T47D (cell line): Measurements from ENCODE around the gene S100A14.

ENCODE experiments used
- DNase-seq, 2 experiments: peaks; one replicate each; pipeline versions ENCODE4 v3.0.0 to v3.0.0-alpha.2; 2011 to 2012; ENCODE audit warnings: low read depth in 1 of 2, low spot score in 1 of 2
- JUND ChIP-seq: IDR thresholded peaks from 2 replicates; pipeline ENCODE4 v1.6.1; 2012; ENCODE audit warnings: low read depth
- in situ Hi-C: cut with HindIII; loops from 2 replicates; pipeline ENCODE4 v1.10.0; 2016; ENCODE audit warnings: low sequenced_read_pairs, low pct_unique_long_range_greater_than_20kb

The S100A14 gene

DNA sequence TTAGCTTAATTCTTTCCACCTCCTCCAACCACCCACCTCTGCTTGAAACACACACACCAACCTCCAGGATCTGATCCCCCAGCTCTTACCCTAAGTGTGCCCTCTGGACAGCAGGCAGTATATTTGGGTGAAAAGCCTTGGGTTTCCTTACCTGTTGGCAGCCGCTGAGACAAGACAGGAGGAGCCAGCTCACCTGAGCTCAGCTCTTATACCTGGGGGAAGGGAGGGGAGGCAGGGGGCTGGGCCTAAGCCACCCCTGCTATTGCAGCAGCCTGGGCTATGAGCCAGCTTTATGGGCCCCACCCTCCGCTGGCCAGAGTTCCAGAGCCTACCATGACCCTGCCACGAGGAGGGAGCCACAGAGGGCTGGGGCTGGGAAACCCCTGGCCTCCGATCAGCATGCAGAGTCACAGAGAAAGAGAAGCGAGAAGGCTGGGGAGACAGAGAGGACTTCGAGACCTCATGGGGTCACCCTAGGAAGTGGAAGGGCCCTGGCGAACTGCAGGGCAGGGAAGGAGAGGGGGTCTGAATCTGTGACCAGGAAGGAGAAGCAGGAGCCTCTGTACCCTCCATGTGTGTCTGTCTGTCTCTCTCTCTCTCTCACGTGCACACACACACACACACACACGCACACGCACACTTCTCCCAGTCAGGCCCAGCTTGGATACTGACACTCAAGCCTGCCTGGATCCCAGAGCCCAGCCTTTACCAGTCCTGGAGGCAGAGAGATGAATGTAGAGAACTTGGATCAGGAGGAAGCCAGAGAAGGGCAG, at the start of gene S100A14:
S100A14 (minus strand) TSS at position 182 of the 773 bp plus-strand sequence. CDS start 467 bp downstream, outside the sequence.
- in situ Hi-C loops = no loop called here
- TF ChIP-seq JUND = no peak
- DNase-seq = no peak

DNA sequence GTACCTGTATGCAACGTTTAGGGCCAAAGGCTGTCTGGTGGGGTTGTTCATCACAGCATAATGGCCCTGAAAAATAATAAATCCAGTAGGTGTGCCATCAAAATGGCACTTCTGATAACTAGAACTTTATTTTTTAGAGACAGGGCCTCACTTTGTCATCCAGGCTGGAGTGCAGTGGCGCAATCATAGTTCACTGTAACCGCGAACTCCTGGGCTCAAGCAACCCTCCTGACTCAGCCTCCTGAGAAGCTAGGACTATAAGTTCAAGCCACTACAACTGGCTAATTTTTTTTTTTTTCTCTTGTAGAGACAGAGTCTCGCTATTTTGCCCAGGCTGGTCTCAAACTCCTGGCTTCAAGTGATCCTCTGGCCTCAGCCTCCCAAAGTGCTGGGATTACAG, 47.1 kb upstream of the S100A14 start:
- no peak for DNase-seq
- no peak for TF ChIP-seq JUND
- in situ Hi-C loops = no loop called here

DNA sequence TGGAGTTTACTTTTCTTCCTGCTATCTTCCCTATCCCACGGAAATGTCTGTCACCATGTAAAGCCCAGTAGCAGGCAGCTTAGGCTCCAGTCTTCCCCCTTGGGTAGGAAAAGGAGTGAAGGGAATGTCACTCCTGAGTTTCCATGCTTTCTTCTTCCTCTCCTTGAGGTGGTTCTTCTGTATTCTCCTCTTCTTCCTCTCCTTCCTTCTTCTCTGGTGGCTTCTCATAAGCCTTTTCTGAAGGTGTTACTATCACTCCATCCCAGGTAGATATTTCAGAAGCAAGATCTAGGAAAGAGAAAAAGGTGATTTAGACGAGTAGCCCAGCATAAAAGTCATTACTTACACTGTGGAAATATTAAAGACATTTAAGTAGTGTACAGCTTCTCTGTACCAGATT, 46.1 kb upstream of the S100A14 start:
- TF ChIP-seq JUND = no peak
- no peak for DNase-seq
- in situ Hi-C loops = no loop called here

DNA sequence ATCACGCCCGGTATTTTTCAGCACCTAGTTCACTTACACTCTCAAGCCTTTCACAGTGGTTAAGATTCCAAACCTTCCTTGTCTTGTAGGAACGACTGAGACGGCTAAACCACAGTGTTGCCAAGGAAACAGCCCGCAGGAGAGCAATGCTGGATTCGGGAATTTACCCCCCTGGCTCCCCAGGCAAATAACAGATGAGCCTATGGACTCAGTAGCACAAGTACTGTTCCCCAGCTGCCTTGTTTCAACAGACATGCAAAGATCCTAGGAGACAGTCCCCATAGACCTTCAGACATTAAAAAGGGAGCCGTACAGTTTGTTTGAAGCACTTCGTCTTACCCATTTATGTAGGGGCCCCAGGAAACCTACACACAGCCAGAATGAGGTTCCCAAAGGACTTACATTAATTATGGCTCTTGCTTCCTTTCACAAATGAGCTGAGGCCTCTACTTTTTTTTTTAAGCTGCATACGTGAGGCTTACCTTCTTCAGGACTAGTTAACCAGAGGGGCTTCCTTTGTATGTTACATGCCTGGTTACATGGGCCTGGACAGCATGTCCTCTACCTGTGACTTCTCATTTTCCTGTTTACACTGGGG, 45.1 kb upstream of the S100A14 start:
- no peak for TF ChIP-seq JUND
- in situ Hi-C loops = no loop called here
- no peak for DNase-seq

DNA sequence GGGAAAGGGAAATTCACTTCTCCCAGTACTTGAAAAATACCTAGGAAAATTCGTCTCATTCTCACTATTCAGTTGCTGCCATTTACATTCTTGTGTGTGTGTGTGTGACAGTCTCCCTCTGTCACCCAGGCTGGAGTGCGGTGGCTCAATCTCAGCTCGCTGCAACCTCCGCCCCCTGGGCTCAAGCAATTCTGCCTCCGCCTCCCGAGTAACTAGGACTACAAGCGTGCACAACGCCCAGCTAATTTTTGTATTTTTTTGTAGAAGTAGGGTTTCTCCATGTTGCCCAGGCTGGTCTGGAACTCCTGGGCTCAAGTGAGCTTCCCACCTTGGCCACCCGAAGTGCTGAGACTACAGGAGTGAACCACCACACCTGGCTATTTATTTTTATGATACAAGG, 43.5 kb upstream of the S100A14 start:
- DNase-seq = no peak
- no peak for TF ChIP-seq JUND
- in situ Hi-C loops = no loop called here

DNA sequence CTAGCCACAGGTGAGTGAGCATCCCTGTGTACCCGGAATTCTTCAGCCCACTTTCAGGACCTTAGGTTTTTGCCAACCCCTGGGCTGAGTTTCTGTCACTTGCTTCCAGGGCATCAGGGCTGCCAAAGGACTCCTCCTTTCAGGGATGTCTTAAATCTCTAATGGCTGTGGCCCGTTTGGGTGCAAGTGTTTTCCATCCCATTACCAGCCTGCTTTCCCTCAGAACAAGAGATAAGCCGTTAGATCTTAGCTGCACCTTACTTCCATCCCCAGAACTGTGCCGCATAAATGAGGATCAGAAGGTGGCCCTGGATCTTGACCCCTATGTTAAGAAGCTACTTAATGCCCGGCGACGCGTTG, 43.0 kb upstream of the S100A14 start:
- DNase-seq = no peak
- no peak for TF ChIP-seq JUND
- in situ Hi-C loops = no loop called here

DNA sequence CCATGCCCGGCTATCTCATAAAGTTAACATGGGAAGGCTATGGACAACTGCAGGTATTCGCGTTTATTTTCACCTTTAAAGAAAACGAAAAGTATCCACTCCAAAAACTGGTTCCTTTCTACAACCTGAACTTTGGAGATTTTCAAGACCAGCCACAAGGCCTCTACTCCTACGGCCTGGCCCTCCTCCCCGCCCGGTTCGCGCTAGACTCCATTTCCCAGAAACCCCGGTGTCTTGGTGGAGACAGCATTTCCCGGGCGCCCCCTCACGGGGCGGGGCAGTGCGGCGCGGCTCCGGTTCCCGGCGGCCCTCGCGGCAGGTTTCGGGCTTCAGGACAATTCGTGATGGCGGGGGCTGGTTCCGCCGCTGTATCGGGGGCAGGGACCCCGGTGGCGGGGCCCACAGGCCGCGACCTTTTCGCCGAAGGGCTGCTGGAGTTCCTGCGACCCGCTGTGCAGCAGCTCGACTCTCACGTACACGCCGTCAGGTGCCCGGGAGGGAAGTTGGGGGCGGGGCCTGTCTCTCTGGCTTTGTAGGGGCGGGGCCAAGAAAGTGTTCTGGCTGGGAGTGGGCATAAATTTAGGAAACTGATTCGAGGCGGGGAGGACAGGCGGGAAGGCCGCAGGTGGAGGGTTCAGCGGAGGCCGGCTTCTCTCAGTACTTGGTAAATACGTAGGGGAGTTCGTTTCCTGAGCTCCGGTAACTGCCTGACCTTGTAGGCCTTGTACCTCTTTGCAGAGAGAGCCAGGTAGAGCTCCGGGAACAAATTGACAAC, 42.5 kb upstream of the S100A14 start, which contains the start of gene SNAPIN:
SNAPIN (plus strand) TSS at position 304 of the 775 bp plus-strand sequence; CDS start at position 345, 41 bp downstream.
- TF ChIP-seq JUND = no peak
- in situ Hi-C loops = no loop called here
- DNase-seq = peak; percentile 84 to 95

DNA sequence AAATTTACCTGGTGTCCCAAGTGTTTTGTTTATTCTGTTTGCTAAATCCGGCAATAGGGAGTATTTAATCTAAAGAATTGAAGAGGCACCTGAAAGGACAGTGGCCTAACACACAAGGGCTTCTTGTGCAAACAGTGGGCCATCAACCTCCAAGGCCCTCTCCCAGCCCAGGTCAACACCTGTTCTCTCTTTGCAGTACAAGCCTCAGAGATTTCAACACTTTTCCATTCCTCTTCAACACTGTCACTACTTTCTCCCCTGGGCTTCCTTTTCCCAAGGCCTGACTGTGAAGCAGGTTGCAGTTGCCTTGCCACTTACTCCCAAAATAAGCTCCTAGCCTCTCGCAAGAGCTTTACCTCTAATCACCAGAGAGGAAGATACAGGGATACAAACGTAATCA, 39.2 kb upstream of the S100A14 start:
- TF ChIP-seq JUND = no peak
- in situ Hi-C loops = no loop called here
- DNase-seq = no peak

DNA sequence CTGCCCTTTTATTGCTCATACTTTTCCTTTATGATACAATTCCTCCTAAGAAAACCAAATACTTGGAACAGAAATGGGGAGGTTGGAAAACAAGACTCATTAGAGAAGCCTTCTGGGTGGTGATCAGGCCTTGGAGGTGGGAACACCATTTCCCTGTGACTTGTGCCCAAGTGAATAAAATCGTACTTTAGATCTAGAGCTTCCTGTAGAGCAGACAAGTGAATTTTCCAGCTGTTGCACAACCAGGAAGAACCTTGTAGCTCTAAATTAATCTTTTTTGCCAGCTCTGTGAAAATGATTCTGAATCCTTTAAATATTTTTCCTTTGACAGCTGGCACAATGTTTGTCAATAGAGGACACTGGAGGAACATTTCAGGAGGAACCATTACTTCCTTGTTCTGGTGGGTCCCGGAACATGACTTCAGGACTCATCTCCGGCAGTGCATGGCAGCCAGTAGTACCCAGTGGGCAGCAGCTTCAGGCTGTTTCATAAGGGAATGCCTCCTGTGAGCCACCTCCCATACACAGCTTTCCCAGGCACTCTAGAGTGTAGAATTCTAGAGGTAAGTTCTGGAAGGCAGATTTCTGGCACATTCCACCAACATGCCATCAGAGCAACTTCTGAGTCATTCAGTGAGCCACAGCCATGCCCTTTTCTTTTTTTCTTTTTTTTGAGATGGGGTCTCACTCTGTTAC, 36.8 kb upstream of the S100A14 start:
- no peak for DNase-seq
- in situ Hi-C loops = no loop called here
- TF ChIP-seq JUND = no peak

DNA sequence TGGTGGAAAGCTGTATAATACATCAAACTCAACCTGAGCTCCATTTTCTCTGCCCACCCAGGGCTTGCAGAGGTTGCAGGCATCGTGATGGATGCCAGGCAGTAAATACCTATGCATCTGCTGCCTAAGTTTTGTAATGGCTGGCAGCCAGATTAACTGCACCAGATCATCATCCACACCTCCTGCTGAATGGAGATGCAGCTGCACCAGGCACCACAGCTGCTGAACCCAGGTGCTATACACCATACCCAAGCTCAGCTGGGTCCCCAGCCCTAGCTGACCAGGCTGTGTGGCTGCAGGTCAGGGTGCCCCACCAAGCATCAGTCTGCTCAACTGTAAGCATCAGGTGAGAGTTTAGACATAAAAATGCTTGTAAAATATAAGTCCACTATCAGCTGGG, 35.6 kb upstream of the S100A14 start:
- in situ Hi-C loops = no loop called here
- no peak for TF ChIP-seq JUND
- DNase-seq = no peak

DNA sequence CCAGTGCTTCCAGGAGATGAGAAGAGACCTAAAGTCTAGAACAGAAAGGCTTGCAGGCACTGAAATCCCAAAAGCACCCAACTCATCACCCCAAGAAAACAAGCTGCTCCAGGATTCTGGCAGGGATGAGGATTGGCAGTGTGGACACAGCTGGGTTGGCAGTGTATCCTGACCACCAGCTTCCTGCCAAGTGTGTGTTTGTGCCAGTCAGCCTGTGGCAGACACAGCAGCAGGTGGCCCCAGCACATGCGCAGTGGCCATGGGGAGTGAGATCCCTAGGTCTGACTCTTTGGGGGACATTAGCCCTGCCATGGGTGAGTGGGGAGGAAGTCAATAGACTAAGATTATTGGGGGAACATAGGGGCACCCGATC, 33.7 kb upstream of the S100A14 start:
- no peak for TF ChIP-seq JUND
- peak; percentile 30 to 90 for DNase-seq
- in situ Hi-C loops = no loop called here

DNA sequence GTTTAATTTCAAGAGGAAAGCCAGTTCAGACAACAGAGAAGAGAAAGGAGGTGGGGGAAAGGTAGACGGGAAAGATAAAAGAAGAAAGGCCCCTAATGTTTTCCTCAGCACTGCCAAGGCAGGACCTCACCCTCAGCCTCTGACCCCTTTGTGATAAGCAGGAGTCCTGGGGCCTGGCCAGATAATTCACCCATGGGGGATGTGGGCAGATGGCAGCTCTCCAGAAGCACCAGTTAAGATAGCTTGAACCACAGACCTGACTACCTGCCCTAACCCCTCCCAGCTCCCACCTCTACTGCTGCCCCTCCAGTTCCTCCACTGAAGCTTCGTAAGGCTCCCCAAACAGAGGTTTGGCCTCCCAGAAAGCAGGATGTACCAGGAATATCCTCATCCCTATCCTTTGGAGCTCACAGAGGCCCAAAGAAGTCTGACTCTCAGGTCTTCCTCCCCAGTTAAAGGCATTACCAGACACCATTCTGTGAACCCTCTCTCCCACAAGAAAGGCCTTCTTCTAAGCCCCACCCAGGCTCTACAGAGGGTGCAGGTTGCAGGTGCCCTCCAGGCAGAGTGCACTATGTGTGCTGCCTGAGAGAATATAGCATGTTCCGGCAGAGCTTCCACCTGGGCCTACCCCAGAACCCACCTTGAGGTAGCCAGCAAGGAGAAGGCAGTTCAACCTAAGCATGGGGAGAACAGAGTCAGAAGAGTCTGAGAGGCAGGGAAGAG, 33.2 kb upstream of the S100A14 start:
- in situ Hi-C loops = no loop called here
- no peak for DNase-seq
- TF ChIP-seq JUND = no peak
